ENCODE data around the gene OGFOD3. TPM values are rescaled to one million over a fixed set of nuclear protein-coding genes. Genes with fewer than 3 reads are reported as not detected.
A peak's percentile ranks its signal among the peaks of the same experiment; 100 is the strongest.
"Not testable (repeated sequence)": the region's sequence is repeated elsewhere in the genome, so short reads cannot be mapped to it uniquely, and the experiment has no call there.

OGFOD3 gene
- total RNA-seq, 1 donor from 2014 or later, result 19.9 TPM

DNA sequence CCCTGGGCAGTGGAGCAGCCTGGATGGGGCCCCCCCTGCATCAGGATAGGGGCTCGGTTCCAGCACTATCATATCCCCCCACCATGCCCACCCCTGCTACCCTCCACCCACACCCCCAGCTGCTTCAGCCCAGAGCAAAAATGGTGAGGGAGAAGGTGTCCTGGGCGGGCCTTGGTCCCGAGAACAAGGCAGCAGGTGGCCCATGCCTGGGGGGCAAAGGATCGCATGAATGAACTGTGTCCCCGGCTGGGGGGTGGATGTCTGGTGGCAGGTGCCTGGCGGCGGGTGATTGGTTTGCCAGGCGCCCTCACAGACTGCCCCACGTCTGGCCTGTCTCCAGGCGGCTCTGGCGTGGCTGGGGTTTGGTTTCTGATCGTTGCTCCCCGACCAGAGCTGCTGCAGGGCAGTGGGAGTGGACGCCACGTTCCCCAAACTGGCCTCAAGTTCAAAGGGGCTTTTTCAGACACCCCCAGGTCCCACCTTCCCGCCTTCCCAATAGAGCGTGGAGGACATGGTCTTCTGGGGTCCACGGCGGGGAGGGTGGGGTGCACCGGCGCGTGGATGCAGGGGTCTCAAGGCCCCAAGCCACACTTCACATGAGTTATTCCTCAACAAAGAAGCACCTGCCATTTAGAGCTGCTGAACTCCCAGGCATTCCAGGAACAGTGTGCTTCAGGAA lies 34.2 kb downstream of the OGFOD3 start:
- Mint-ChIP-seq H3K9me3 (ENCODE audit: low read depth) (no peaks in the 10 kb centered on the region), H3K27ac (ENCODE audit: unreplicated experiment) (no peak overlapping the region), H3K4me3 (ENCODE audit: unreplicated experiment) (no peak overlapping the region), H3K36me3 (ENCODE audit: low read depth) (no peaks in the 10 kb centered on the region), H3K27me3 (ENCODE audit: low read depth) (peaks cover 24% of the 10 kb centered on the region), H3K4me1 (ENCODE audit: low read depth) (peaks cover 8% of the 10 kb centered on the region)
- peak; percentile 77 for DNase-seq (ENCODE audit: low spot score)
- TF ChIP-seq, protein P1, sequence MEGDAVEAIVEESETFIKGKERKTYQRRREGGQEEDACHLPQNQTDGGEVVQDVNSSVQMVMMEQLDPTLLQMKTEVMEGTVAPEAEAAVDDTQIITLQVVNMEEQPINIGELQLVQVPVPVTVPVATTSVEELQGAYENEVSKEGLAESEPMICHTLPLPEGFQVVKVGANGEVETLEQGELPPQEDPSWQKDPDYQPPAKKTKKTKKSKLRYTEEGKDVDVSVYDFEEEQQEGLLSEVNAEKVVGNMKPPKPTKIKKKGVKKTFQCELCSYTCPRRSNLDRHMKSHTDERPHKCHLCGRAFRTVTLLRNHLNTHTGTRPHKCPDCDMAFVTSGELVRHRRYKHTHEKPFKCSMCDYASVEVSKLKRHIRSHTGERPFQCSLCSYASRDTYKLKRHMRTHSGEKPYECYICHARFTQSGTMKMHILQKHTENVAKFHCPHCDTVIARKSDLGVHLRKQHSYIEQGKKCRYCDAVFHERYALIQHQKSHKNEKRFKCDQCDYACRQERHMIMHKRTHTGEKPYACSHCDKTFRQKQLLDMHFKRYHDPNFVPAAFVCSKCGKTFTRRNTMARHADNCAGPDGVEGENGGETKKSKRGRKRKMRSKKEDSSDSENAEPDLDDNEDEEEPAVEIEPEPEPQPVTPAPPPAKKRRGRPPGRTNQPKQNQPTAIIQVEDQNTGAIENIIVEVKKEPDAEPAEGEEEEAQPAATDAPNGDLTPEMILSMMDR (IDR thresholded peaks at IDR 0.05), result no peak

GRCh38 chr17:82383411-82383810 lies 35.0 kb downstream of the OGFOD3 start:
- TF ChIP-seq, protein P1 (IDR thresholded peaks at IDR 0.05), result no peak
- peak; percentile 73 for DNase-seq (ENCODE audit: low spot score)
- Mint-ChIP-seq H3K27me3 (ENCODE audit: low read depth) (peaks cover 28% of the 10 kb centered on the region), H3K4me1 (ENCODE audit: low read depth) (peaks cover 7% of the 10 kb centered on the region), H3K27ac (ENCODE audit: unreplicated experiment) (no peak overlapping the region), H3K4me3 (ENCODE audit: unreplicated experiment) (no peak overlapping the region), H3K9me3 (ENCODE audit: low read depth) (no peaks in the 10 kb centered on the region), H3K36me3 (ENCODE audit: low read depth) (no peaks in the 10 kb centered on the region)

- TF ChIP-seq, protein P1 (IDR thresholded peaks at IDR 0.05), result no peak
- H3K27me3 Mint-ChIP-seq (ENCODE audit: low read depth), result peaks cover 28% of the 10 kb centered on the region
- peak; percentile 86 for DNase-seq (ENCODE audit: low spot score)
- no peaks in the 10 kb centered on the region for H3K36me3 Mint-ChIP-seq (ENCODE audit: low read depth)
- H3K9me3 Mint-ChIP-seq (ENCODE audit: low read depth), result no peaks in the 10 kb centered on the region
- no peak overlapping the region for H3K27ac Mint-ChIP-seq (ENCODE audit: unreplicated experiment)
- H3K4me1 Mint-ChIP-seq (ENCODE audit: low read depth), result peaks cover 7% of the 10 kb centered on the region
- no peak overlapping the region for H3K4me3 Mint-ChIP-seq (ENCODE audit: unreplicated experiment)
These were observed 35.5 kb downstream of the OGFOD3 start for GRCh38 chr17:82382933-82383255.

DNA sequence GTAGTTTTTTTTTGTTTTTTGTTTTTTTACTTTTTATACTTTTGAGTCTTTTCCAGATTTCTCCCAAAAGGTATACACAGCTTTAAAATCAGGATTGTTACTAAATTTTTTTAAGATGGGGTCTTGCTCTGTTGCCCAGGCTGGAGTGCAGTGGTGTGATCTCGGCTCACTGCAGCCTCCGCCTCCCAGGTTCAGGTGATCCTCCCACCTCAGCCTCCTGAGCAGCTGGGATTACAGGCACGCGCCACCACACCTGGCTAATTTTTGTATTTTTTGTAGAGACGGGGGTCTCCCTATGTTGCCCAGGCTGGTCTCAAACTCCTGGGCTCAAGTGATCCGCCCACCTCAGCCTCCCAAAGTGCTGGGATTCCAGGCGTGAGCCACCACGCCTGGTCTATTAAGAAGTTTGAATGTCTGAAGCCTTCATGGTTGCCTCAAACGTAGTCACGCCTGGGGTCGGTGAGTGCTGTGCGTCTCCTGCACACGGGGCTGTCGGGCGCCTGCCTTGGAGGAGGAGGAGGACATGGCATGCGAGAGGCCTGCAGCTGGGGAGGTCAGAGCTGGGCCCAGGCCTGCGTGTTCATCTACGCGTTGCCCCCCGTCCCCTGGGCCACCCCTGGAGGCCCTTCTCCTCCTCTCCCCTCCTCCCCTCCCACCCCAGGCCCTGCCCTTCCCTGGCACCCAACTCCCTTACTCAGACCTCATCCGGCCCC lies 36.0 kb downstream of the OGFOD3 start:
- H3K27me3 Mint-ChIP-seq (ENCODE audit: low read depth), result peaks cover 22% of the 10 kb centered on the region
- DNase-seq (ENCODE audit: low spot score), result peak; percentile 88
- H3K4me3 Mint-ChIP-seq (ENCODE audit: unreplicated experiment); H3K9me3 Mint-ChIP-seq (ENCODE audit: low read depth); H3K36me3 Mint-ChIP-seq (ENCODE audit: low read depth); H3K4me1 Mint-ChIP-seq (ENCODE audit: low read depth); H3K27ac Mint-ChIP-seq (ENCODE audit: unreplicated experiment): not testable (repeated sequence)

DNA sequence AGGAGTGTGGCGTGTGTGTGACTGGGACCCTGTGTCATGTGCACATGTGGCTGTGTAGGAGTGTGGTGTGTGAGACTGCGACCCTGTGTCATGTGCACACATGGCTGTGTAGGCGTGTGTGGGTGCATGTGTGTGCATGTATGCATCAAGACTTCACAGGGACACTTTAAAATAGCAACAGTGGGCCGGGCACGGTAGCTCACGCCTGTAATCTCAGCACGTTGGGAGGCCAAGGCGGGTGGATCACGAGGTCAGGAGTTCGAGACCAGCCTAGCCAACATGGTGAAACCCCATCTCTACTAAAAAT lies 36.7 kb downstream of the OGFOD3 start:
- H3K9me3 Mint-ChIP-seq (ENCODE audit: low read depth); H3K27ac Mint-ChIP-seq (ENCODE audit: unreplicated experiment); H3K4me1 Mint-ChIP-seq (ENCODE audit: low read depth); H3K4me3 Mint-ChIP-seq (ENCODE audit: unreplicated experiment); H3K36me3 Mint-ChIP-seq (ENCODE audit: low read depth): not testable (repeated sequence)
- peaks cover 24% of the 10 kb centered on the region for H3K27me3 Mint-ChIP-seq (ENCODE audit: low read depth)
- DNase-seq (ENCODE audit: low spot score), result peak; percentile 49

GRCh38 chr17:82380860-82381702 lies 37.3 kb downstream of the OGFOD3 start:
- DNase-seq (ENCODE audit: low spot score), result no peak
- Mint-ChIP-seq H3K27ac (ENCODE audit: unreplicated experiment) (no peak overlapping the region), H3K4me1 (ENCODE audit: low read depth) (peaks cover 7% of the 10 kb centered on the region), H3K27me3 (ENCODE audit: low read depth) (peaks cover 26% of the 10 kb centered on the region), H3K4me3 (ENCODE audit: unreplicated experiment) (no peak overlapping the region), H3K36me3 (ENCODE audit: low read depth) (no peaks in the 10 kb centered on the region), H3K9me3 (ENCODE audit: low read depth) (no peaks in the 10 kb centered on the region)
- TF ChIP-seq, protein P1 (IDR thresholded peaks at IDR 0.05), result no peak
